ENCODE measurements around the gene PLXNB3.

The PLXNB3 gene

DNA sequence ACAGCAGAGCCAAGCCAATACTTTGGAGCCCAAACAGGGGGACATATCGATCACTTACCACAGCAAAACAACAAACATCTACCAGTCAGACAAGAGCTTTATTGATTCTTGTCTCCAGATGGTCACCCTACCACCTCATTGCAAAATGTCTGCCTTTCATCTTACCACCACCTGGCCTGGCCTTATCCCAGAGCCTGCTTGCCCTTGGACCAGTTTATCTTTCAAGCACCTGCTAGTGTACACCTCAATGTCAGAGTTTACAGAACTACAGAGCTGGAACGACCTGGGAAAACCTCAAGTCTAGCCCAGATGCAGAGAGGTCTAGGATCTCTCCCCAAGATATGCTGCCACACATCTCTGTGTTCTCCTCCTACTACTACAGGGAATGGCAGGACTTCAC lies 44.3 kb upstream of the PLXNB3 start:
- no peak overlapping the region for H4K12ac ChIP-seq (ENCODE audit: low read depth, low read length)

DNA sequence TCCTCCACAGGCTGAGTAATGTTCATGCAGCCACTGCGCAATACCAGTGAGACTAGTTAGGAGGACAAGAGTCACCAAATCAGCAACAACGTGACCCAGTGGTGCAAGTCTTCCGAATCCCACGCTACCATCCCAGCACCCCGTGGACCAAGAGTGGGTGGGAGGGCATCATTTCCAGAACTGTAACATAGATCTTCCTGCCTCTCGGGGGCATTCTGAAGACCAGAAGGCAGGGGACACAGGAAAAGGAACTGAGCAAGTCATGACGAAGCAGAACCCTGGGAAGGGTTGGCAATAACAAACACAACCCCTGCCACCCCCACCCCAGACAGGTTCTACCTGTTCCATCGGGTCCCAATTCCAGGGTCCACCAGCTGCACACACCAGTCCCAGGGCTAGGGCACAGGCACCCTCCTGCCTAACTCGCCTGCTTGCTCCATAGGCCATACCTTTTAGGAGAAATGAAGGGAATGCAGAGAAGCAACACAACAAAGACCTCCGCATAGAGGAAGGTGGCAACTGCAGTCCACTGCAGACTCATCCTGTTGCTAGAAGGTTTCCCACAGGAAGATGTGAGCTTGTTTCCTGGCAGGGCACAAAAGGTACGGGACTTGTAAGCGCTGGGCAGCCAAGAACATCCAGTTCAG lies 41.2 kb upstream of the PLXNB3 start:
- H2BK120ac ChIP-seq (ENCODE audit: insufficient read depth, low read length, poor library complexity) = no peak overlapping the region
- H4K12ac ChIP-seq (ENCODE audit: low read depth, low read length) = no peak overlapping the region
- H2BK12ac ChIP-seq (ENCODE audit: low read length) = no peak overlapping the region
- H3K18ac ChIP-seq (ENCODE audit: low read length) = peak overlapping the region; percentile 49
- H3K27me3 ChIP-seq (ENCODE audit: insufficient read depth, low read length) = no peaks in the 10 kb centered on the region
- H3K14ac ChIP-seq (ENCODE audit: low read length) = peak overlapping the region; percentile 36
- H3K4me1 ChIP-seq (ENCODE audit: control insufficient read depth in 1 of 2, insufficient read depth in 2 of 2, low read length in 2 of 2) = peaks cover 31% of the 10 kb centered on the region in 2 experiments
- H3K27ac ChIP-seq (ENCODE audit: low read depth, low read length) = peak overlapping the region; percentile 87
- peak overlapping the region; percentile 80 for H3K9ac ChIP-seq (ENCODE audit: low read length)
- peak; percentile 46 to 64 for DNase-seq
- H3K4ac ChIP-seq (ENCODE audit: low read depth, low read length) = peak overlapping the region; percentile 64
- no peak overlapping the region for H4K91ac ChIP-seq (ENCODE audit: low read depth, low read length)
- H3K36me3 ChIP-seq (ENCODE audit: control insufficient read depth in 1 of 2, insufficient read depth in 2 of 2, low read length in 2 of 2) = peaks cover 26 to 30% of the 10 kb centered on the region in 2 experiments
- no peak overlapping the region for H3K23ac ChIP-seq (ENCODE audit: low read length)
- H3K9me3 ChIP-seq (ENCODE audit: insufficient read depth, low read depth, low read length) = no peaks in the 10 kb centered on the region
- peaks cover 34% of the 10 kb centered on the region for H3K79me1 ChIP-seq (ENCODE audit: low read length)
- peaks cover 14% of the 10 kb centered on the region for H3K79me2 ChIP-seq (ENCODE audit: control insufficient read depth, insufficient read depth, low read length, poor library complexity)
- H2AK5ac ChIP-seq (ENCODE audit: low read length) = no peak overlapping the region
- no peak overlapping the region for H2AFZ ChIP-seq (ENCODE audit: insufficient read depth, low read length, poor library complexity)
- H3K4me3 ChIP-seq (ENCODE audit: low read depth, low read length) = peak overlapping the region; percentile 78
- no peak overlapping the region for H2BK5ac ChIP-seq (ENCODE audit: low read depth, low read length, poor library complexity)
- H3K4me2 ChIP-seq (ENCODE audit: low read length) = peak overlapping the region; percentile 78
- H4K8ac ChIP-seq (ENCODE audit: low read depth, low read length) = peak overlapping the region; percentile 25
- WGBS (ENCODE audit: extremely low coverage, insufficient coverage, insufficient read length) = no CpG with 5 or more reads among the region's 12 CpGs

More for the DNA sequence above, 44.3 kb upstream of the PLXNB3 start:
- H3K27me3 ChIP-seq (ENCODE audit: insufficient read depth, low read length) = no peaks in the 10 kb centered on the region
- no peak overlapping the region for H2BK5ac ChIP-seq (ENCODE audit: low read depth, low read length, poor library complexity)
- H2BK12ac ChIP-seq (ENCODE audit: low read length) = no peak overlapping the region
- no peak overlapping the region for H4K8ac ChIP-seq (ENCODE audit: low read depth, low read length)
- H3K18ac ChIP-seq (ENCODE audit: low read length) = no peak overlapping the region
- no peak overlapping the region for H2AFZ ChIP-seq (ENCODE audit: insufficient read depth, low read length, poor library complexity)
- no peak overlapping the region for H2AK5ac ChIP-seq (ENCODE audit: low read length)
- no peak overlapping the region for H3K9ac ChIP-seq (ENCODE audit: low read length)
- H4K91ac ChIP-seq (ENCODE audit: low read depth, low read length) = no peak overlapping the region
- no peaks in the 10 kb centered on the region for H3K9me3 ChIP-seq (ENCODE audit: insufficient read depth, low read depth, low read length)
- H3K79me1 ChIP-seq (ENCODE audit: low read length) = peaks cover 8% of the 10 kb centered on the region
- peaks cover 45 to 51% of the 10 kb centered on the region in 2 experiments for H3K36me3 ChIP-seq (ENCODE audit: control insufficient read depth in 1 of 2, insufficient read depth in 2 of 2, low read length in 2 of 2)
- no peak for DNase-seq
- no peak overlapping the region for H3K14ac ChIP-seq (ENCODE audit: low read length)
- no peak overlapping the region for H3K4me2 ChIP-seq (ENCODE audit: low read length)
- H3K4me3 ChIP-seq (ENCODE audit: low read depth, low read length) = no peak overlapping the region
- H3K4ac ChIP-seq (ENCODE audit: low read depth, low read length) = no peak overlapping the region
- H3K23ac ChIP-seq (ENCODE audit: low read length) = no peak overlapping the region
- peaks cover 10% of the 10 kb centered on the region for H3K79me2 ChIP-seq (ENCODE audit: control insufficient read depth, insufficient read depth, low read length, poor library complexity)
- H3K27ac ChIP-seq (ENCODE audit: low read depth, low read length) = no peak overlapping the region
- no CpG with 5 or more reads among the region's 2 CpGs for WGBS (ENCODE audit: extremely low coverage, insufficient coverage, insufficient read length)
- H2BK120ac ChIP-seq (ENCODE audit: insufficient read depth, low read length, poor library complexity) = no peak overlapping the region
- peaks cover 5% of the 10 kb centered on the region in 2 experiments for H3K4me1 ChIP-seq (ENCODE audit: control insufficient read depth in 1 of 2, insufficient read depth in 2 of 2, low read length in 2 of 2)

DNA sequence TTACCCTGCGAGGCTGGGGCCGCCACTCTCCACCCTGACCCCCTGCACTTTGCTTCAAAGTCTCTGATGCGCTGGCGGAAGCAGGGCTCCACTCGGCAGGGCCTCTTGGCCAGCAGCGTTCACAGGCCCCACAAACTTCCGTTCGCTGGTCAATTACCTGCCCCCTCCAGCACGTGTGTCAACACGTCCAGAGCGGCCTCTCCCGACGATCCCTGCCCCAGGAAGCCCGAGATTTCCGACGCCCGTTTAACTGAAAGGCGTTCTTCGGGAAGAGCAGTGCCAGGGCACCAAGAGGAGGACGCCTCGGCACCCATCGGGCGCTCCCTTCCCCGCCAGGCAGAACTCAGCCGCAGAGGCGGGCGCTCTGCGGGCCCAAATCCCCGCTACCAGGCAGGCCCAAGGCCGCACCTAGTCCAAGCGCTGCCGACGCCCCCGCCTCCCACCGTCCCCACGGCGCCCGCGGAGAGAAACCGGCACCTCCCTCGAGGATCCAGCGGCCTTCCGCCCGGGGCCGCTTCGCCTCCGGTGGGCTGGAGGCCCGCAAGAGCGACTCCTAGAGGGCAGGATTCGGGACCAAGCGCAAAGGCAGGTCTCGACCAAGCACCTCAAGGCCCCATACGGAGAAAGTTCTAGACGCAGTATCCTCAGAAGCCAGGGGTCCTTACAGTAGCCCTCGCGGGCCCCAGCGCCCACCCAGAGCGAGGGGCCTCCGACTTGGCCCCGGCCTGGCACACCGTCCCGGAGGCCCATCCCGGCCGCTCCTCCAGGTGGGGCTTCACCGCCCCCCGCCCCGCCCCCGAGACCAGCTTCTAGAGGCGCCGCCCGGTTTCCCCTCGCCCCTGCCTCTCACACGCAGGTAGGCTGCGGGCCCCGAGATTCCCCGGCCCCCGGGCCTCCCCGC lies 40.4 kb upstream of the PLXNB3 start:
- Histone ChIP-seq H2BK120ac (ENCODE audit: insufficient read depth, low read length, poor library complexity) (peak overlapping the region; percentile 60), H3K23ac (ENCODE audit: low read length) (no peak overlapping the region)
- WGBS (ENCODE audit: extremely low coverage, insufficient coverage, insufficient read length) = no CpG with 5 or more reads among the region's 78 CpGs

DNA sequence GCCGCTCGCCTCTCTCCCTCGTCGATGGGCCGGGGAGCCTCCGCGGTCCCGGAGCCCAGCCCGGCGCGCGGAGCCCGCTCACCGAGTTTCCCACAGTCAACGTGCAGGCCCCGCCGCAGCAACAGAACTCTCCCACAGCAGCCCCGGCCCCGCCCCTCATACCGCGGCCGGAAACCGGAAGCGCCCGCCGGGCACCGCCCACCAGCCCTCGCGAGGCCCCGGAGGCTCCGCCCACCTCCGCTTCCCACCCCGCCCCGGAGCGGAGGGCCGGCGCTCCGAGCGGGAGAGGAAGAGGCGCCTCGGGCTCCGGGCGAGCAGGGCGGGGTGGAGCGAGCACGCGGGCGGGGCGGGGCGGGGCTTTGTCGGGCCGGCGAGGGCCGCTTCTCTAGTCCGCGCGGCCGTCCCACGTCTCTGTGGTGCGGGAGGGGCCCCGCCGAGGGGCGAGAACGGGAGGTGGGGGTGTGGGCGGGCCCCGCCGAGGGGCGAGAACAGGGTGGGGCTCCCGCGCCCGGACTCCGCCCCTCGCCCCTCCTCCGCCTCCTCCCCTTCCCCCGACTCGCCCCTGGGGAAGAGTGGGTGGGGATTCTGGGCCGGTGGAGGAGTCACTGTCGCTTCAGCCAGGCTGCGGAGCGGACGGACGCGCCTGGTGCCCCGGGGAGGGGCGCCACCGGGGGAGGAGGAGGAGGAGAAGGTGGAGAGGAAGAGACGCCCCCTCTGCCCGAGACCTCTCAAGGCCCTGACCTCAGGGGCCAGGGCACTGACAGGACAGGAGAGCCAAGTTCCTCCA lies 39.6 kb upstream of the PLXNB3 start, which contains the start of the genes ABCD1 and BCAP31:
Gene ABCD1, plus strand, starts transcription at position 605 of the 787 bp plus-strand sequence. CDS start 411 bp downstream, outside the sequence.
Gene BCAP31, minus strand, starts transcription at position 136 of the 787 bp plus-strand sequence. CDS start 1,143 bp downstream, outside the sequence.
- H2BK5ac ChIP-seq (ENCODE audit: low read depth, low read length, poor library complexity) = peak within 1 kb of the TSS; percentile 75
- whole genome bisulfite sequencing (ENCODE audit: extremely low coverage, insufficient coverage, insufficient read length) = no CpG with 5 or more reads among the region's 88 CpGs

More for the DNA sequence above, 40.4 kb upstream of the PLXNB3 start:
- Histone ChIP-seq H2AFZ (ENCODE audit: insufficient read depth, low read length, poor library complexity) (peak overlapping the region; percentile 64), H2BK12ac (ENCODE audit: low read length) (no peak overlapping the region), H3K79me1 (ENCODE audit: low read length) (peaks cover 37% of the 10 kb centered on the region), H4K91ac (ENCODE audit: low read depth, low read length) (peak overlapping the region; percentile 69), H3K4me1 (ENCODE audit: control insufficient read depth in 1 of 2, insufficient read depth in 2 of 2, low read length in 2 of 2) (peaks cover 31% of the 10 kb centered on the region in 2 experiments), H3K18ac (ENCODE audit: low read length) (peak overlapping the region; percentile 49), H3K9ac (ENCODE audit: low read length) (peak overlapping the region; percentile 93), H3K4me3 (ENCODE audit: low read depth, low read length) (peak overlapping the region; percentile 78), H3K14ac (ENCODE audit: low read length) (peak overlapping the region; percentile 68), H2AK5ac (ENCODE audit: low read length) (peak overlapping the region; percentile 49), H2BK5ac (ENCODE audit: low read depth, low read length, poor library complexity) (peak overlapping the region; percentile 42), H3K27ac (ENCODE audit: low read depth, low read length) (peak overlapping the region; percentile 87), H3K79me2 (ENCODE audit: control insufficient read depth, insufficient read depth, low read length, poor library complexity) (peaks cover 14% of the 10 kb centered on the region), H3K4me2 (ENCODE audit: low read length) (peak overlapping the region; percentile 78), H3K27me3 (ENCODE audit: insufficient read depth, low read length) (no peaks in the 10 kb centered on the region), H3K4ac (ENCODE audit: low read depth, low read length) (peak overlapping the region; percentile 49), H3K9me3 (ENCODE audit: insufficient read depth, low read depth, low read length) (no peaks in the 10 kb centered on the region), H3K36me3 (ENCODE audit: control insufficient read depth in 1 of 2, insufficient read depth in 2 of 2, low read length in 2 of 2) (peaks cover 20 to 28% of the 10 kb centered on the region in 2 experiments), H4K12ac (ENCODE audit: low read depth, low read length) (peak overlapping the region; percentile 54), H4K8ac (ENCODE audit: low read depth, low read length) (peak overlapping the region; percentile 75)
- peak in 1 of 2 donors; percentile 41 for DNase-seq

More for the DNA sequence above, 39.6 kb upstream of the PLXNB3 start, which contains the start of the genes ABCD1 and BCAP31:
- peak within 1 kb of the TSS; percentile 89 for H2AK5ac ChIP-seq (ENCODE audit: low read length)
- peak within 1 kb of the TSS; percentile 78 for H3K4me3 ChIP-seq (ENCODE audit: low read depth, low read length)
- peaks cover 37% of the 10 kb centered on the region for H3K79me1 ChIP-seq (ENCODE audit: low read length)
- peak within 1 kb of the TSS; percentile 60 for H4K12ac ChIP-seq (ENCODE audit: low read depth, low read length)
- H4K8ac ChIP-seq (ENCODE audit: low read depth, low read length) = peak within 1 kb of the TSS; percentile 75
- H3K4ac ChIP-seq (ENCODE audit: low read depth, low read length) = peak within 1 kb of the TSS; percentile 49
- H3K4me1 ChIP-seq (ENCODE audit: control insufficient read depth in 1 of 2, insufficient read depth in 2 of 2, low read length in 2 of 2) = peaks cover 31% of the 10 kb centered on the region in 2 experiments
- no peak within 1 kb of the TSS for H3K23ac ChIP-seq (ENCODE audit: low read length)
- no peaks in the 10 kb centered on the region for H3K27me3 ChIP-seq (ENCODE audit: insufficient read depth, low read length)
- peak within 1 kb of the TSS; percentile 78 for H2BK120ac ChIP-seq (ENCODE audit: insufficient read depth, low read length, poor library complexity)
- H3K79me2 ChIP-seq (ENCODE audit: control insufficient read depth, insufficient read depth, low read length, poor library complexity) = peaks cover 14% of the 10 kb centered on the region
- DNase-seq = peak; percentile 82 to 90
- peak within 1 kb of the TSS; percentile 88 for H3K27ac ChIP-seq (ENCODE audit: low read depth, low read length)
- H3K14ac ChIP-seq (ENCODE audit: low read length) = peak within 1 kb of the TSS; percentile 68
- peaks cover 14 to 19% of the 10 kb centered on the region in 2 experiments for H3K36me3 ChIP-seq (ENCODE audit: control insufficient read depth in 1 of 2, insufficient read depth in 2 of 2, low read length in 2 of 2)
- no peaks in the 10 kb centered on the region for H3K9me3 ChIP-seq (ENCODE audit: insufficient read depth, low read depth, low read length)
- peak within 1 kb of the TSS; percentile 61 for H2BK12ac ChIP-seq (ENCODE audit: low read length)
- H3K4me2 ChIP-seq (ENCODE audit: low read length) = peak within 1 kb of the TSS; percentile 78
- H3K9ac ChIP-seq (ENCODE audit: low read length) = peak within 1 kb of the TSS; percentile 93
- peak within 1 kb of the TSS; percentile 68 for H3K18ac ChIP-seq (ENCODE audit: low read length)
- peak within 1 kb of the TSS; percentile 84 for H4K91ac ChIP-seq (ENCODE audit: low read depth, low read length)
- peak within 1 kb of the TSS; percentile 64 for H2AFZ ChIP-seq (ENCODE audit: insufficient read depth, low read length, poor library complexity)
